Right atrium auricular region (tissue), 2 donors: ENCODE results near the gene HIRA. TPM values are rescaled to one million over a fixed set of nuclear protein-coding genes. Genes with fewer than 3 reads are reported as not detected.

Experiments used
- DNase-seq: peaks from one replicate; pipeline ENCODE4 v3.0.0-alpha.2; 2019; ENCODE audit warnings: low spot score
- H3K27ac ChIP-seq, 2 donors: fragments of 200-600 bp; sonication (generic); 1 replicate in 1 of 2; 2 replicates in 1 of 2; pipeline ENCODE4 v1.5.1; 2016 to 2019
- H3K27me3 ChIP-seq, 2 donors: fragments of 200-600 bp; sonication (generic); one replicate each; pipeline versions ENCODE4 v1.5.1 to v1.6.0; 2017 to 2019
- H3K36me3 ChIP-seq: fragments of 200-600 bp; sonication (generic); one replicate; pipeline ENCODE4 v1.5.1; 2016
- H3K4me1 ChIP-seq, 2 donors: fragments of 200-600 bp; sonication (generic); one replicate each; pipeline versions ENCODE4 v1.5.1 to v1.6.0; 2017 to 2019
- H3K4me3 ChIP-seq, 2 donors: fragments of 200-600 bp; sonication (generic); 1 replicate in 1 of 2; 2 replicates in 1 of 2; pipeline ENCODE4 v1.5.1; 2017 to 2019; ENCODE audit warnings: mild to moderate bottlenecking in 1 of 2, moderate library complexity in 1 of 2
- H3K9me3 ChIP-seq, 2 donors: fragments of 200-600 bp; sonication (generic); one replicate each; pipeline ENCODE4 v1.5.1; 2019
- total RNA-seq, 2 donors: library from RNA; depleted of rRNA; stranded (reverse); fragments of >200 nt; gene quantifications; one replicate each; pipeline ENCODE4 v1.1.0, GENCODE V29; 2016
- TF ChIP-seq, protein P1 (sequence below), 2 donors: fragments of 200-600 bp; sonication (generic); IDR thresholded peaks; one replicate each; pipeline ENCODE4 v1.5.1; 2019; ENCODE audit warnings: antibody characterized with exemption in 2 of 2

The HIRA gene
- total RNA-seq, 2 donors from 2014 or later, result 9.8 to 15.7 TPM

DNA sequence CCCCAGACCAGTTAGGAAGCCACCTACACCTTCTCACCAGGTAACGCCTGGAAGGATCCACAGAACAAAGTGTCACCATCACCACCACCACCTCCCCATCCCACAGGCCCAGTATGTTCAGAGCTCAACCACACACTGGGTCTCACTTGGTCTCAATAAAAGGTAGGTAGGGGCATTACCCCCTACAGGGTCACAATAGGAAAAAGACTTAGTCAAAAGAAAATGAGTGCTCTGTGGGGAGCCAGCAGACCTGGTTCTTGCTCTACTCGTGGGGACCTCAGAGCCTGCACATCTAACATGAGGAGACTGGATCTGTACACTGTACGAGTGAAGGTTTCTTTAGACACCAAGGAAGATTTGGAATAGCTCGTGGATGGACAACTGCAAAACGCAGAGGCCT, 49.3 kb downstream of the HIRA start:
- no peaks in the 10 kb centered on the region for H3K9me3 ChIP-seq
- H3K36me3 ChIP-seq, result peaks cover 61% of the 10 kb centered on the region
- H3K4me1 ChIP-seq, result no peaks in the 10 kb centered on the region
- H3K27me3 ChIP-seq, result no peaks in the 10 kb centered on the region
- no peak overlapping the region for H3K27ac ChIP-seq
- H3K4me3 ChIP-seq, result no peak overlapping the region
- TF ChIP-seq, protein P1, sequence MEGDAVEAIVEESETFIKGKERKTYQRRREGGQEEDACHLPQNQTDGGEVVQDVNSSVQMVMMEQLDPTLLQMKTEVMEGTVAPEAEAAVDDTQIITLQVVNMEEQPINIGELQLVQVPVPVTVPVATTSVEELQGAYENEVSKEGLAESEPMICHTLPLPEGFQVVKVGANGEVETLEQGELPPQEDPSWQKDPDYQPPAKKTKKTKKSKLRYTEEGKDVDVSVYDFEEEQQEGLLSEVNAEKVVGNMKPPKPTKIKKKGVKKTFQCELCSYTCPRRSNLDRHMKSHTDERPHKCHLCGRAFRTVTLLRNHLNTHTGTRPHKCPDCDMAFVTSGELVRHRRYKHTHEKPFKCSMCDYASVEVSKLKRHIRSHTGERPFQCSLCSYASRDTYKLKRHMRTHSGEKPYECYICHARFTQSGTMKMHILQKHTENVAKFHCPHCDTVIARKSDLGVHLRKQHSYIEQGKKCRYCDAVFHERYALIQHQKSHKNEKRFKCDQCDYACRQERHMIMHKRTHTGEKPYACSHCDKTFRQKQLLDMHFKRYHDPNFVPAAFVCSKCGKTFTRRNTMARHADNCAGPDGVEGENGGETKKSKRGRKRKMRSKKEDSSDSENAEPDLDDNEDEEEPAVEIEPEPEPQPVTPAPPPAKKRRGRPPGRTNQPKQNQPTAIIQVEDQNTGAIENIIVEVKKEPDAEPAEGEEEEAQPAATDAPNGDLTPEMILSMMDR (IDR thresholded peaks at IDR 0.05), result no peak
- no peak for DNase-seq

DNA sequence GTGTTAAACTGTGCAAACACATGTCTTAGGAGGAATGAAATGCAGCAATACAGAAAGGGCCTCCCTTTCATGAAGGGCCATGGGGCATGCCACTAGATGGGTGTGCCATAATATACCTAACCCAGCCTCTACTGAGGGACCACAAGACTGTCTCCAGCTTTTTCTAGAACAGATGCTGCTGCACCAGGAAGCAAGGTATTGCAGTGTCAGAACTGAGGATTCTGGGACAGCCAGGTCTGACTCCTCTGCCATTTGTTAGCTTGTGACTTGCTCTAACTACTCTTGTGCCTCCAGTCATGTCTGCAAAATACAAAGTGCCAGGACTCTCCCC, 53.2 kb downstream of the HIRA start:
- Histone ChIP-seq H3K27ac (no peak overlapping the region), H3K4me3 (no peak overlapping the region), H3K36me3 (peaks cover 66% of the 10 kb centered on the region), H3K27me3 (no peaks in the 10 kb centered on the region), H3K4me1 (no peaks in the 10 kb centered on the region), H3K9me3 (no peaks in the 10 kb centered on the region)
- DNase-seq, result no peak
- TF ChIP-seq, protein P1 (IDR thresholded peaks at IDR 0.05), result no peak

DNA sequence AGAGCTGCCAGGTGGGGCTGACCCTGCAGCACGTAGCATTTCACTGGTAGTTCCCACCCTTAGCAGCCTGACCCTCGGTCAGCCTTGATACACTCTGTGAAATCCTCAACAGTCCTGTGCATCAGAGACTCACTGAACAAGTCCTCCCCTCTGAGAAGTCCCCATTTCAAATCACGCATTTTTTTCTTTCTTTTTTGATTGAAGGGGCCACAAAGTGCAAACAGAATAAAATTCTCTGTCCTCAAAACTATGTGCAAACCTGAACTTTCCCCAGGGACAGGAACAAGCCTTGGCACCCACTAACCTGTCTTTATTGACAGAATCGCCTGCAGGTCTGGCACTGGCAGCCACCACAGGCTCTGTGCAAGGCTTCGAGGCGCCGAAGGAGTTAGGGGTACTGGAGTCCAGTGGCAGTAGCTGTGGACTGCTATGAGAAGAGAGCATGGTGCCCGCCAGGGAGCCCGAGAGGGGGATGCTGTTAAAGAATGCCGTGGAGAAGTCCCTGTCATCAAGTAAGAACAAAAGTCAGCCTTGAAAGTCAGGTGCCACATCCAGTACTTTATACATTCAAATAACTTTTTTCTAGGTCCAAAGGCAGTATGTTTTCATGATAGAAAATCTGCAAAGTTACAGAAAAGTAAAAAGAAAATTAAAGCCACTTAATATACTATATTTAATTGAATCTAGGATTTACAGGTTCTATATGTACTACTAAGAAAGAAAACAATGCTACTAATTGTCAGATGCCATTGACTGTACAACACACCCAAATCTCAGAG, 53.8 kb downstream of the HIRA start:
- TF ChIP-seq, protein P1 (IDR thresholded peaks at IDR 0.05), result no peak
- DNase-seq, result no peak
- no peak overlapping the region for H3K4me3 ChIP-seq
- H3K27ac ChIP-seq, result no peak overlapping the region
- no peaks in the 10 kb centered on the region for H3K4me1 ChIP-seq
- H3K36me3 ChIP-seq, result peaks cover 62% of the 10 kb centered on the region
- no peaks in the 10 kb centered on the region for H3K9me3 ChIP-seq
- H3K27me3 ChIP-seq, result no peaks in the 10 kb centered on the region

DNA sequence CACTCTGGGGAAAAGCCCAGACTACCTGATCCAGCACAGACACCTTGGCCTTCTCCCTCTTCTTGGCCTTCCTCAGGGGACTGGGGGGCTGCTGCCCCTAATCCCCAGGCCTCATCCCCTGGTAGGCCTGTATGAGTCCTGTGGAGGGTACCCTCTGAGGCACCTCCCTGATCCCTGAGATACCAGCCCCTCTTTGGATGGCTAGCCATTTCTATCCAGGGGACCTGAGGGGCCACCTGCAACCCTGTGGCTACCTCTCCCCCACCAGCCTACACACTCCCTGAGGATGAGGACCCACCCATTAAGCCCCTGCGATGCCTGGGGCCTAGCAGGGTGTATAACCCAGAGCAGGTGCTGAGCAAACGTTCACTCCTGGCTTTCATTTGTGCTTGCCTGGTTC, 54.6 kb downstream of the HIRA start:
- Histone ChIP-seq H3K36me3 (peaks cover 56% of the 10 kb centered on the region), H3K9me3 (no peaks in the 10 kb centered on the region), H3K4me1 (no peaks in the 10 kb centered on the region), H3K27ac (no peak overlapping the region), H3K4me3 (no peak overlapping the region), H3K27me3 (no peaks in the 10 kb centered on the region)
- DNase-seq, result no peak
- TF ChIP-seq, protein P1 (IDR thresholded peaks at IDR 0.05), result no peak

- TF ChIP-seq, protein P1 (IDR thresholded peaks at IDR 0.05), result no peak
- Histone ChIP-seq H3K27me3 (no peaks in the 10 kb centered on the region), H3K9me3 (no peaks in the 10 kb centered on the region), H3K36me3 (peaks cover 61% of the 10 kb centered on the region), H3K4me1 (no peaks in the 10 kb centered on the region), H3K27ac (no peak overlapping the region), H3K4me3 (no peak overlapping the region)
- no peak for DNase-seq
These were observed 55.3 kb downstream of the HIRA start for GRCh38 chr22:19376247-19376646.

DNA sequence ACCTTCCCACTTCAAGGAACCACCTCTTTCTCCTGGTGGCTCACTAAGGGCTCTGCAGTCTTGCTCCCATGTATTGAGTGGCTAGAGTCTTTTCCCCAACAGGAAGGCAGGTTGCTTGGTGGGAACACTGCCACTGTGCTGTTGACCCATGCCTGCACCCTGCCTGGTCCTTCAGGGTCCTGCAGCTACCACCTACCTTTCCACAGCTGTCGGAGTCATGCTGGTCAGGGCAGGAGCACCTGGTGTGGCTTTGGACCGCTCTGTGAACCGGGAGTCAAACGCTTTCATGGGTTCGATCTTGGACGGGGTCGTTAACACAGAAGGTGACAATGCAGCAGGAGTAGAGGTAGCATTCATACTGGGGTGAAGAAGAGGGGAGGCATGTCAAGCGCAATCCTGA, 56.1 kb downstream of the HIRA start:
- H3K9me3 ChIP-seq, result no peaks in the 10 kb centered on the region

More for the DNA sequence above, 56.1 kb downstream of the HIRA start:
- TF ChIP-seq, protein P1 (IDR thresholded peaks at IDR 0.05), result no peak
- Histone ChIP-seq H3K4me1 (no peaks in the 10 kb centered on the region), H3K27ac (no peak overlapping the region), H3K36me3 (peaks cover 61% of the 10 kb centered on the region), H3K4me3 (no peak overlapping the region), H3K27me3 (no peaks in the 10 kb centered on the region)
- DNase-seq, result no peak
